ENCODE results near the gene TRIM46.
"Not testable (repeated sequence)": the region's sequence is repeated elsewhere in the genome, so short reads cannot be mapped to it uniquely, and the experiment has no call there.

The TRIM46 gene

DNA sequence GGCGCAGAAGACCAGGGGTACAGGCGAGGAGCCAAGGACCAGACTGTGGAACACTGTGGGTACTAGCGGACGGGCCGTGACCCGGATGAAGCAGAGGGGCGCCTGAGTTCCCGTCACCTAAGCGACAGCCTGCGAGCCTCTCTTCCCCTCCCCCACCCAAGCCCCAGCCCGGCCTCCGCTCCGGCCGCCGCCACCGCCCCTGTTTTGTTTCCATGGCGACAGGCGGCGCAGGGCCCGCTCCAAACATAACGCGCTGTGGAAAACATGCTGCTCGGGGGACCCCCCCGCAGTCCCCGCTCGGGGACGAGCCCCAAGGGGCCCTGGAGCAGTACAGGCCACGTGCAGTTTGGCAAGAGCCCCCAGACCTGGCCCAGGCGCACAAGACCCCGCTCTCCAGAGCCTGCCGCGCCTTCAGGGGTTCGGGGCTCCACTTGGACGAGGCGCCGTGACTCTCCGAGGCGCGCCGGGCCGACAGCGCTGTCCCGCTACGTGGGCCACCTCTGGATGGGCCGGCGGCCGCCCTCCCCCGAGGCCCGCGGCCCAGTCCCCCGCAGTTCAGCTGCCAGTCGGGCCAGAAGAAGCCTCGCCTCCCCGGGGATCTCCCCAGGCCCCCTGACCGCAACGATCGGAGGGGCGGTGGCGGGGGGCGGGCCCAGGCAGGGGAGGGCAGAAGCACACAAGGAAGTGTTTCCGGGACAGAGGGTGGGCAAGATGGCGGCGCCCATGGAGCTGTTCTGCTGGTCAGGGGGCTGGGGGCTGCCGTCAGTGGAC is 35.1 kb downstream of the TRIM46 start, which contains the start of gene MTX1:
MTX1 (plus strand) TSS at position 155 of the 771 bp plus-strand sequence; CDS start at position 265, 110 bp downstream.
- DNase-seq = peak; percentile 82

DNA sequence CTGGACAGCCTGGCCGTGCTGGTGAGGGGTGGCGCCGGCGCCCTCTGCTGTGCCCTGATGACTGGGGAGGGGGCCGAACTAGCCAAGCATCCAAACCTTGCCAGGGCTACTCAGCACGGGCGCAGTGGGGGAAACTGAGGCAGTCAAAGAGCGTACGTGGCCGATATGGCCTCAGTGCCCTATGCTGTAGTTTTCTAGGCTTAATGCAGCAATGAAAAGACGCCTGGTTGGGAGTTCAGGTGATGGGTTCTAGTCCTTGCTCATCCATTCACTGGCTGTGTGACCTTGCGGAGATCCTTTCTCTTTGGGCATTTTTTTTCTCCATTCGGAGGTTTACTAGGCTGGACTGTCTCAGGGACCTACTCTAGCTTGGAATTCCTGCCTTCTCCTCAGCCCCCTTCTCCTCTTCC is 35.7 kb downstream of the TRIM46 start:
- DNase-seq = no peak

DNA sequence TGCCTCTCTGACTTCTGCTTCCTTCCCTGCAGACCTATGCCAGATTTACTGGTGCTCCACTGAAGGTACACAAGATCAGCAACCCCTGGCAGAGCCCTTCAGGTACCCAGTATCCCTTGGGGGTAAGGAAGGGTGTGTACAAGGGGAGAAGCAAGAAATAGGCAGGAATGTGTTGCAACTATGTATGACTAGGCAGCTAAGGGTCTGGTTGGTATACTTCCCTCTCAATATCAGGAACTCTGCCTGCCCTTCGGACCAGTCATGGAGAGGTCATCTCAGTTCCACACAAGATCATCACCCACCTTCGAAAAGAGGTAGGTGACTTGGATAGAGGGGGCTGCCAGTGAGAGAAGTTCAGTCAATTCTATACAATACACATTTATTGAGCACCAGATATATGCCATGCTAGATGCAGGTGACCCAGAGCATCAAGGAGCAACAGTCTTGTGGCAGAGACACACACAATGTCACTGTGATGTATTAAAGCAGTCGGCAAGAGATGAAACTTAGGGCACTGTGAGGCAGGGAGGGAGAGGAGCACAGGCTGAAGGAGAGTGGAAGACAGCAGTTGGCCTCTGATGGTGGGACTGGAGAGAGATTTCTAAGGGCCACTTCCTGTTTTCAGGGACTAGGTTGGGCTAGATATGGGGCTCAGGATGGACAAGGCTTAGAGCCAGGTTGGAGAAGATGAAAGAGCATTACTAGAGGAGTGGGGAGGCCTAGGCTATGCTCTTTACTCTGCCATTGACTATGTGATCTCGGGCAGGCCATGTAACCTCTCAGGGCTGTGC is 36.9 kb downstream of the TRIM46 start:
- no peak for DNase-seq

DNA sequence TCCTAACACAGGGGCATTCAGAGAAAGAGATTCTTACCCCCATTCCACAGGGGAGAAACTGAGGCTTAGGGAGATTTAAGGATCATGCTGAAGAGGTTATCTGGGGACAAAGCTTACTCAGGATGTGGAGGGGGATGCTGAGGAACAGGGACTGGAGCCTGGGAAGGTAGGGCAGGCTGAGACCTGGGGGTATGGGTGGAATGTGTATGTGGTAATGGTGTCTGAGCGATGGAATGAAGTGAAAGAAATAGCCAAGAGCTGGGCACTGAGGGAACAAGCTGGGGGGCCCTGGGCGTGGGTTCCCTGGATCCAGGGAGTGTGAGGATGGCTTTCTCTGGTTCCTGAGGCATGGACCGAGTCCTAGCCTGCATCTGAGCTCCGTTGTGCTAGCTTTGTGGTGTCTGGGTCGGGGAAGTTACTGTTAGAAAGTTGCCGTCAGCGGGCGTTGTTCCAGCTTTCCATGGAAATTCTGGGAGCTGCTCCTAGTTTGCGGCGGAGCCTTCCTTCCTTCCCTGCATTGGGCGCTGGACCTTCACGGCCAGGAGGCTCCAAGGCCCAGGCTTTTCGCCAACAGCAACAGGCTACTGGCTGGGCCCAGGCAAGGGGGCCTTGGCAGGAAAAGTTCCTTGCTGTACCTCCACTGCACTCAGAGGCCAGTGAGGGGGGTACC is 37.9 kb downstream of the TRIM46 start:
- DNase-seq = not testable (repeated sequence)

DNA sequence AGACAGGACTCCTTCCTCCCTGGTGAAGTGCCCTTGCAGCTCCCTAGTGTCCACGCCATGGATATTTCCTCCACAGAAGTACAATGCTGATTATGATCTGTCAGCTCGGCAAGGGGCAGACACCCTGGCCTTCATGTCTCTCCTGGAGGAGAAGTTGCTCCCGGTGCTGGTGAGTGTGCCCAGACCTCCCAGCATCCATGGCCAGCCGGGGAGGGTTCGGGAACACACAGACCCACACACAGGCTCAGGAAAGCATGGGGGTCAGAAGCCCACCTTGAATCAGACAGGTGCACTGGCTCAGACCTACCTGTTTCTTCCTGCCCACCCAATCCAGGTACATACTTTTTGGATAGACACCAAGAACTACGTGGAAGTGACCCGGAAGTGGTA is 38.4 kb downstream of the TRIM46 start:
- not testable (repeated sequence) for DNase-seq

DNA sequence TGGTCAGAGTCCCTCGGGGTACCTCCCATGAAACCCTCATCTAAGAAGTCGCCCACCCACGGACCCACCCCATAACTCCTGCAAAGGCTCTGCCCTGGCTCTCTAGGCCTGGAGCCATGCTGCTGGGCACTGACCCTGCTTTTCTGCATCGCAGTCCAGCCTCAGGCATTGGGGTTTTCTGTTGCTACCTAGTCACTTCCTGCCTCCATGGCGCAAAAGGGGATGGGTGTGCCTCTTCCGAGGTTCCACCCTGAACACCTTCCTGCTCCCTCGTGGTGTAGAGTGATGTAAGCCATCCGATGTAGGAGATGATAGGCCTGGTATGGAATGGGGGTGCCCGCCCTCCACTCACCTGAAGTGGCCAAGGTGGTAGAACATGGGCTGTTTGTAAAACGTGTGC is 41.1 kb downstream of the TRIM46 start:
- not testable (repeated sequence) for DNase-seq

DNA sequence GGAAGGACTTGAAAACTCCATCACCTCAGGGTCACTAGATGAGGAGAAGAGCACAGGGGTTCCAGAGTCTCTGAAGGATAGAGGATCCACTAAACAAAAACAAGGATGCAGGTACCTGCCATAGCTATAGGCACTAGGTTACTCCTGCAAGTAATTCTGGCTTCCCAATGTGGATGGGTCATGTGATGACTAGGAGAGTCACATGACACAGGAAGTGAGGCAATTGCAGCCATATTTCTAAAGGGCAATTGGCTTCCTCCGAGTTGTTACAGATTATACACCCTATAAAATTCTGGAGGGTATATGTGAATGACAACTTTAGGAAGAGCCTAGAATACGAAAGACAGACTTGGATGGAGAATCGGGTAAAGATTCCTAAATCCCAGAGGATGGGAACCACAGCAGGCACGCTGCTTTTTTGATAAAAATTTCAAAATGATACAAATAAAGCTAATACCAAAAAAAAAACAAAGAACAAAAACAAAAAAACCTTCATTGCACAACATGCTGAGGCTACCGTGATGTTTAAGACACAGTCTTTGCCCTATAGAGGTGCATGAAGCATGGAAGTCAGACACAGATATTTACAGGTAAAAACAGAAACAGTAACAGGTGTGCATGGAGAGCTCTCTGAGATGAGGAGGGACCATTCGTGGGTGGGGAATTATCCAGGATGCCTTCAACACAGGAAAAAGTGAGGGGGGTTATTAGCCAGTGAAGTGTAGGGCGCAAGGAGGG is 45.4 kb downstream of the TRIM46 start:
- peak; percentile 76 for DNase-seq

DNA sequence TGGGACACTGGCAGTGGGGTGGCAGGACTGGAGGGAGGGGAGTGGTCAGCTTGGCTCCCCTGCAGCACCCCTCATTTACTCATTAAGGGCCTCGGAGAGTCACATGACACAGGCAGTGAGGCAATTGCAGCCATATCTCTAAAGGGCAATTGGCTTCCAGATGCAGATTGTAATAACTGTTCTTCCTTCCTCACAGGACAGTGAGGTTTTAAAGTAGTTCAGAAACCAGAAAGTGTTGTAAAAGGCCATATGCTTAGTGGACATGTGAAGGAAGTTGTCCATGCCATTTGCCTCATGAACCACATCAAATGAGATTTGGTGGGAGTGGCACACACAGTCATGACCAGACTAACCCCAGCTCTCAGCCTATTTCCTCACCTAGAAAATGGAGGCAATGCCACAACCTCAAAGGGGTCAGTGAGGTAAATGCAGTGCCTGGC is 46.0 kb downstream of the TRIM46 start:
- DNase-seq = peak; percentile 45

DNA sequence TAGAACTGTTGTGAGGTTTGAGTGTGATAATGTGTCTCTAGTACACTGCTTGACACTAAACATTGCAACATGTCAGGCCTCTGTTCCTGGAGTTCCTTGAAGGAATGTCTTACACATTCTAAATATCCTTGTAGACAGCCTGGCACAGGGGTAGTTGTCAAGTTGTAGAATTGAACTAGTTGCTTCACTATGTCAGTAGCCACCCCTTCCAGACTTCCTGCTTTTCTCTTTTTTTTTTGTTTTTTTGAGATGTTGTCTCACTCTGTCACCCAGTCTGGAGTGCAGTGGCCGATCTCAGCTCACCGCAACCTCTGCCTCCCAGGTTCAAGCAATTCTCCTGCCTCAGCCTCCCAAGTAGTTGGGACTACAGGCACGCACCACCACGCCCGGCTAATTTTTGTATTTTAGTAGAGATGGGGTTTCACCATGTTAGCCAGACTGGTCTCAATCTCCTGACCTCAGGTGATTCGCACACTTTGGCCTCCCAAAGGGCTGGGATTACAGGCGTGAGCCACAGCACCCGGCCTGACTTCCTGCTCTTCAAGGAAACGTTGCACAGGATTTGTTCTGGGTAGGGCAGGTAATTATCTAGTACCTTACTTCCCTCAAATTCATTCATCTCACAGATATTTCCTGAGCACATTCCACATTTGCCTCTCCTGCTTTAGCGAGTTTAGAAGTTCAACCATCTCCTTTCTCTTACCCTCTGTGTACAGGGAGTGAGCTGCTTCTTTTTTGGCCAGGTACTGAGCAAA is 46.7 kb downstream of the TRIM46 start:
- not testable (repeated sequence) for DNase-seq

DNA sequence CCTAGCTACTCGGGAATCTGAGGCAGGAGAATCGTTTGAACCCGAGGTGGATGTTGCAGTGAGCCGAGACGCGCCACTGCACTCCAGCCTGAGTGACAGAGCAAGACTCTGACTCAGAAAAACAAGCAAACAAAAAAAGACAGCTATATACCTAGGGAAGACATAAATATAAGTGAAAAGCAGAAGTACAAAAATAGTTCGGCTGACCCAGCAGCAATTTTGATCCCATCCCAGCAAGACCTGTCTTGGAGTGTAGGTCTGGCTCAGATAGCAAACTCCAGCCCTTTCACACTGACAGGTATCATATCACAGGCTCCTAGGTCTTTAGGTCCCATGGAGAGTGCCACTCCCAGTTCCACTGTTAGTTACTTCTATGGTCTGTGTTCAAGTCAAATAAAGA is 49.4 kb downstream of the TRIM46 start:
- DNase-seq = no peak

DNA sequence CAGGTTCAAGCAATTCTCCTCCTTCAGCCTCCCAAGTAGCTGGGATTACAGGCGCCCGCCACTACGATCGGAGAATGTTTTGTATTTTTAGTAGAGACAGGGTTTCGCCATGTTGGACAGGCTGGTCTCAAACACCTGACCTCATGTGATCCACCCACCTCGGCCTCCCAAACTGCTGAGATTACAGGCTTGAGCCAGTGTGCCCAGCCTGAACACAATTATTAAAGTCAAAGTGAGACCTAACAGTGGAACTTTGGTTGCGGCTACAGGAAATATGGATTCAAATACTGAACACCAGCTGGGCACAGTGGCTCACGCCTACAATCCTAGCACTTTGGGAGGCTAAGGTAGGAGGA is 51.7 kb downstream of the TRIM46 start:
- DNase-seq = not testable (repeated sequence)

DNA sequence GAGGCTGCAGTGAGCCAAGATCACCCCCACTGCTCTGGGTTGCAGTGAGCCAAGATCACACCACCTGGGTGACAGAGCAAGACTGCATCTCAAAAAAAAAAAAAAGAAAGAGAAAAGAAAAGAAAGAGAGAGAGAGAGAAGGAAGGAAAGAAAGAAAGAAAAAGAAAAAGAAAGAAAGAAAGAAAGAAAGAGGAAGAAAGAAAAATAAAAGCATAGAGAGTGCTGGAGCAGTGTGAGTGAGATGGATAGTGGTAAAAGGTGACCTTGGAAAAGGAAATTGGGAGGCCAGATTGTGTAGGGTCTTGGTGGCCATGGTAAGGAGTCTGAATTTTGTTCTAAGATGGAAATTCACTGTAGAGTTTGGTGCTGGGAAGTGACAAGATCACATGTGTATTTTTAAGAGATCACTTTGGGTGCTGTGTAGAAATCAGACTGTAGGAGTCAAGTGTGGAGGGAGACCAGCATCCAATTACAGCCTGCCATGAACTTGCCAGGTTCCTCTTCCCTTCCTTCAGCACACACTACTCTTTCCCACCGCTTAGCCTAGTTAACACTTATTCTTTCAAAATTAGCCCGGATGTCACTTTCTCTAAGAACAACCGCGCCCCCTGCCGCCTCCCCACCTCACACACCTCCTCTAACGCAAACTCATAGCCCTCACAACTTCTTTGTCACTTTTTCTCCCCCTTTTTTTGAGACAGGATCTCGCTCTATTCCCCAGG is 52.7 kb downstream of the TRIM46 start:
- DNase-seq = peak; percentile 79

DNA sequence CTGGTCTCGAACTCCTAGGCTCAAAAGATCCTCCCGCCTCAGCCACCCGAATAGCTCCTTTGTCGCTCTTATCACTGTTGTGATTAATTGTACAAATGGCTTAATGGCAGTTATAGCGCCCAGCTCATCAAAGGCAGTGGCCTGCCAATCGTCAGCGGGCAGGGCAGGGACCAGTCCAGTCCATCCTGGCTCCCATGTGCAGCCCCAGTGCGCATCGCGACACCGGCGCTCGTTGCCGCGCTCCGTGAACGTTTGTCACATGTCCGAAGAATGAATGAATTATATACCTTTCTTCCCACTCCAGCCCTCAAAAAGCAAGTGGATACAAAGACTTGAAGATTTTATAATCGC is 53.2 kb downstream of the TRIM46 start:
- DNase-seq = peak; percentile 55

DNA sequence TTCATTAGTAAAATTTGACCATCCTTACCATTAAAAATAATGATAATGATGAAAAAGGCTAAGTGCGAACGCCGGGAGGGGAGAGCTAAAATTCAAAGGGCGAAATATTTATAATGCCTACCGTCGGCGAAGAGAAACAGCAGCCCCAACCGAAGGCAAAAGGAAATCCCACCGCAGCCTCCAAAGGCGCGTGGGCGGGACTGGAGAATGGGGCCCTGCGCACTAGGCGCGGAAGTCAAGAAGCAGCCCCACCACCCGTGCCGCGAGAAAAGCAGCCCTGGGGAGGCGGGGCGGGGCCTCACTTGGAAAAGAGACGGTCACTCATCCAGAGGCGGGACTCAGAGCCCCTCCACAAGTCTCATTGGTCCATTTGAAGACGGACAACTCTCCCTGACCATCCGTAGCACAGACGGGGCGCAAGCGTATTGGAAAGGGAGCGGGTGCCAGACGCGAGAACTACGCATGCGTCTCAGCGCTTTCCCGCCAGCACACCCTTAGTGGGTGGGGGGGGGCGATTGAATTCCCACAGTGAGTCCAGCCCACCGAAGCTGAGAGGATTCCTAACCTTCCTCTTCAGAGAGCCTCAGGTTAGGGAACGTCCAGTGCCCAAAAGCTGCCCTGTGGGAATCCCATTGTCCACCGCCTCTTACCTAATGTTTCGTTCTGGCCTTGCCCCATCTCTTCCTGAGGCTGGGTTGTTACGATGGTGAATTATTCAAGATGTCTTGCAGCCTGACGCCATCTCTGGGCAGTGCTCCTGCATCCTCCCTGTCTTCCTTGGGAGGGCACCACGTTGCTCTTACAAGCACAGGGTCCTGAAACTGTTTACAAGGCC is 53.8 kb downstream of the TRIM46 start:
- DNase-seq = peak; percentile 100

DNA sequence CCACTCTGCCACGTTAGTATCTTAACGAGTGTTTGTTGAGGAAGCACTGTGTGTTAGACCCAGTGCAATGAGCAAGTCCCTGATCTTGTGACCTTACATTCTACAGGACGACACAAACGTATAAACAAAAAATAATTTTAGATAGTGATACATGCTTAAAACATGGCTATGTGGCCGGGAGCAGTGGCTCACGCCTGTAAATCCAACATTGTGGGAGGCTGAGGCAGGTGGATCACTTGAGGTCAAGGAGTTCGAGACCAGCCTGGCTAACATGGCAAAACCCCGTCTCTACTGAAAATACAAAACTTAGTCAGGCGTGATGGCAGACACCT is 54.4 kb downstream of the TRIM46 start:
- no peak for DNase-seq

DNA sequence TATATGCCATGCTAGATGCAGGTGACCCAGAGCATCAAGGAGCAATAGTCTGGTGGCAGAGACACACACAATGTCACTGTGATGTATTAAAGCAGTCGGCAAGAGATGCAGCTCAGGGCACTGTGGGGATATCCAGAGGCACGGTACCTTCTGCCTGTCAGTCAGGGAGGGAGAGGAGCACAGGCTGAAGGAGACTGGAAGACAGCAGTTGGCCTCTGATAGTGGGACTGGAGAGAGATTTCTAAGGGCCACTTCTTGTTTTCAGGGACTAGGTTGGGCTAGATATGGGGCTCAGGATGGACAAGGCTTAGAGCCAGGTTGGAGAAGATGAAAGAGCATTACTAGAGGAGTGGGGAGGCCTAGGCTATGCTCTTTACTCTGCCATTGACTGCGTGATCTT is 57.7 kb downstream of the TRIM46 start:
- not testable (repeated sequence) for DNase-seq

DNA sequence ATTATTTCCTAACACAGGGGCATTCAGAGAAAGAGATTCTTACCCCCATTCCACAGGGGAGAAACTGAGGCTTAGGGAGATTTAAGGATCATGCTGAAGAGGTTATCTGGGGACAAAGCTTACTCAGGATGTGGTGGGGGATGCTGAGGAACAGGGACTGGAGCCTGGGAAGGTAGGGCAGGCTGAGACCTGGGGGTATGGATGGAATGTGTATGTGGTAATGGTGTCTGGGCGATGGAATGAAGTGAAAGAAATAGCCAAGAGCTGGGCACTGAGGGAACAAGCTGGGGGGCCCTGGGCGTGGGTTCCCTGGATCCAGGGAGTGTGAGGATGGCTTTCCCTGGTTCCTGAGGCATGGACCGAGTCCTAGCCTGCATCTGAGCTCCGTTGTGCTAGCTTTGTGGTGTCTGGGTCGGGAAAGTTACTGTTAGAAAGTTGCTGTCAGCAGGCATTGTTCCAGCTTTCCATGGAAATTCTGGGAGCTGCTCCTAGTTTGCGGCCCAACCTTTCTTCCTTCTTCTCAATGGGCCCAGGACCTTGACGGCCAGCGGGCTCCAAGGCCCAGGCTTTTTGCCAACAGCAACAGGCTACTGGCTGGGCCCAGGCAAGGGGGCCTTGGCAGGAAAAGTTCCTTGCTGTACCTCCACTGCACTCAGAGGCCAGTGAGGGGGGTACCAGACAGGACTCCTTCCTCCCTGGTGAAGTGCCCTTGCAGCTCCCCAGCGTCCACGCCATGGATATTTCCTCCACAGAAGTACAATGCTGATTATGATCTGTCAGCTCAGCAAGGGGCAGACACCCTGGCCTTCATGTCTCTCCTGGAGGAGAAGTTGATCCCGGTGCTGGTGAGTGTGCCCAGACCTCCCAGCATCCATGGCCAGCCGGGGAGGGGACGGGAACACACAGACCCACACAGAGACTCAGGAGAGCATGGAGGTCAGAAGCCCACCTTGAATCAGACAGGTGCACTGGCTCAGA is 58.6 kb downstream of the TRIM46 start:
- DNase-seq = peak; percentile 38

DNA sequence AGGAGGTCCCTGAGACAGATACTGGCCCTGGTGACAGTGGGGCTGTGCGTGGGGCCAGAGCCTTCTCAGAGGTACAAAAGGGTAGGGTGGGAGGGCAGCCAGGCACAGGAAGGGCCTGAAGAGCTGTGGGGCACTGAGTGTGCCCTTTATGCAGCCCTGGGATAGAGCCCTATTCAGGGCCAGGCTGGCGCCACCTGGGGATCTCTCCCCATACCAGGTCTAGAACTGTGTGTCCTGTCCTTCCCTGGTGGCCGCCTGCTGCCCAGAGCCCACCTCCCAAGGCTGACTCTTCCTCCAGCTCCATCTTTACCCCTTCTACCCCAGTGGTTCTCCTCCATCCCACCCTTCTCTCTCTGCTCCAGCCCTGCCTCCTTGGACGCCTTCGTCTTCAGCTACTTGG is 59.9 kb downstream of the TRIM46 start:
- not testable (repeated sequence) for DNase-seq
